ENCODE results near the gene TIMM13. TPM values are rescaled to one million over a fixed set of nuclear protein-coding genes. Genes with fewer than 3 reads are reported as not detected.

Gene TIMM13
- total and polyA plus RNA-seq, 4 donors = 27.8 to 41.9 (median 37.2) TPM

DNA sequence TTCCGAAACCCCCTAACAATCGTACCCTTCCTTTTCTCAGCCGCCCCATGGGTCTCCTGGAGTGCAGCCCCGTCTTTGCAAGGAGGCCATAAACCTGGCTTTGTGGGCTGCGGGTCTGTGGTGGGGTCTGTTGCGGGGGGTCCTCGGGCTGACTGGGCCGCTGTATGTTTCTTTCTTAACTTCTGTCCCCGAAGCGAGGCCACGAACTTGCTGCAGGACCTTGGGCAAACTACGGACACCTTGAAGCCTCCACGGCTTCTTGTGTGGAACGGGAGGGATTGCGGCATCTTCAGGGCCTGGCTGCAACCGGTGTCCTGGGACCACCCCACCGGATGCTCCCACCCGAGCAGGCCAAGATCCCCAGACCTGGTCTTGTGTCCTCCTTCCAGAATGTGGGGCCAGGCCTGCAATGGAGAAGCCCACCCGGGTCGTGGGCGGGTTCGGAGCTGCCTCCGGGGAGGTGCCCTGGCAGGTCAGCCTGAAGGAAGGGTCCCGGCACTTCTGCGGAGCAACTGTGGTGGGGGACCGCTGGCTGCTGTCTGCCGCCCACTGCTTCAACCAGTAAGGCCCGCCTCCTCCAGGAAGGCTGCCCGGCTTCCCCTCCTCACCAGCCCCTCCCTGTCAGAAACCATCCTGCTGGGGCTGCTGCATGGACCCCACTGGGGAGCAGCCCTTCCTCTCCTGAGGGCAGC is 12.0 kb downstream of the TIMM13 start:
- Histone ChIP-seq H3K4me3 (ENCODE audit: low read length in 2 of 2) (no peak overlapping the region), H3K27ac (ENCODE audit: low read depth in 1 of 2, low read length in 2 of 2) (no peak overlapping the region), H3K4me1 (ENCODE audit: control insufficient read depth in 1 of 2, insufficient read depth in 2 of 2, low read length in 2 of 2) (no peaks in the 10 kb centered on the region), H3K36me3 (ENCODE audit: control insufficient read depth in 1 of 2, insufficient read depth in 2 of 2, low read length in 1 of 2) (no peaks in the 10 kb centered on the region), H3K9me3 (ENCODE audit: control insufficient read depth, low read length) (no peaks in the 10 kb centered on the region), H3K27me3 (ENCODE audit: control insufficient read depth in 1 of 2, insufficient read depth in 2 of 2, low read length in 1 of 2) (no peaks in the 10 kb centered on the region)
- intact Hi-C loops (cut with DNase I) = no loop called here
- DNase-seq (no peak), ATAC-seq (ENCODE audit: low FRiP score) (peak; percentile 59)
- 71 to 79% methylated on average over 29 of the region's 29 CpGs for WGBS, 2 donors

DNA sequence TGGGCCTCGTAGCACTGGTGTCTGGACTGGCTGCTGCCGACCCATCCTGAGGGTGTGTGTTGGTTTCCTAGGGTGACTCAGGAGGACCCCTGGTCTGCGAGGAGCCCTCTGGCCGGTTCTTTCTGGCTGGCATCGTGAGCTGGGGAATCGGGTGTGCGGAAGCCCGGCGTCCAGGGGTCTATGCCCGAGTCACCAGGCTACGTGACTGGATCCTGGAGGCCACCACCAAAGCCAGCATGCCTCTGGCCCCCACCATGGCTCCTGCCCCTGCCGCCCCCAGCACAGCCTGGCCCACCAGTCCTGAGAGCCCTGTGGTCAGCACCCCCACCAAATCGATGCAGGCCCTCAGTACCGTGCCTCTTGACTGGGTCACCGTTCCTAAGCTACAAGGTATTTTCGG is 13.8 kb downstream of the TIMM13 start:
- Histone ChIP-seq H3K4me1 (ENCODE audit: control insufficient read depth in 1 of 2, insufficient read depth in 2 of 2, low read length in 2 of 2) (no peaks in the 10 kb centered on the region), H3K36me3 (ENCODE audit: control insufficient read depth in 1 of 2, insufficient read depth in 2 of 2, low read length in 1 of 2) (no peaks in the 10 kb centered on the region), H3K27ac (ENCODE audit: low read depth in 1 of 2, low read length in 2 of 2) (no peak overlapping the region), H3K4me3 (ENCODE audit: low read length in 2 of 2) (no peak overlapping the region), H3K27me3 (ENCODE audit: control insufficient read depth in 1 of 2, insufficient read depth in 2 of 2, low read length in 1 of 2) (no peaks in the 10 kb centered on the region), H3K9me3 (ENCODE audit: control insufficient read depth, low read length) (peaks cover 1% of the 10 kb centered on the region)
- no peak for ATAC-seq (ENCODE audit: low FRiP score)
- no peak for DNase-seq
- intact Hi-C loops (cut with DNase I) = no loop called here
- WGBS, 2 donors = 89 to 92% methylated on average over 16 of the region's 16 CpGs

DNA sequence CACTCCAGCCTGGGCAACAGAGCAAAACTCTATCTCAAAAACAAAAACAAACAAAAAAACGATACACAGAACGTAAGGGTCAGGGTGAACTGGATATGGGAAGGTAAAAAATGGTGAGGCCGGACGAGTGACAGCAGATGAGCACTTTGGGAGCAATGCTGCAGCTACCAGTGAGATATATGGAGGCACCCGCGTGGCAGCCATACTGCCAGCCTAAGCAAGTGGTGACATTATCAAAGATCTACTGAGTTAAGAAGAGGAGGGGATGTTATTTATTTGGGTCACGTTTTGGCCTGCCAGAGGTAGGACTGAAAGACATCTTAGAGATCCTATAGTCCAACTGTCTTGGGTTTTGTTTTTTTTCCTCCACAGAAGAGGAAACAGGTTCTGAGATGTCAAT is 14.2 kb downstream of the TIMM13 start:
- WGBS, 2 donors = 79 to 85% methylated on average over 7 of the region's 7 CpGs
- intact Hi-C loops (cut with DNase I) = no loop called here
- Histone ChIP-seq H3K27me3 (ENCODE audit: control insufficient read depth in 1 of 2, insufficient read depth in 2 of 2, low read length in 1 of 2) (no peaks in the 10 kb centered on the region), H3K4me1 (ENCODE audit: control insufficient read depth in 1 of 2, insufficient read depth in 2 of 2, low read length in 2 of 2) (no peaks in the 10 kb centered on the region), H3K4me3 (ENCODE audit: low read length in 2 of 2) (no peak overlapping the region), H3K9me3 (ENCODE audit: control insufficient read depth, low read length) (peaks cover 1% of the 10 kb centered on the region), H3K36me3 (ENCODE audit: control insufficient read depth in 1 of 2, insufficient read depth in 2 of 2, low read length in 1 of 2) (no peaks in the 10 kb centered on the region), H3K27ac (ENCODE audit: low read depth in 1 of 2, low read length in 2 of 2) (no peak overlapping the region)
- DNase-seq (no peak), ATAC-seq (ENCODE audit: low FRiP score) (no peak)

DNA sequence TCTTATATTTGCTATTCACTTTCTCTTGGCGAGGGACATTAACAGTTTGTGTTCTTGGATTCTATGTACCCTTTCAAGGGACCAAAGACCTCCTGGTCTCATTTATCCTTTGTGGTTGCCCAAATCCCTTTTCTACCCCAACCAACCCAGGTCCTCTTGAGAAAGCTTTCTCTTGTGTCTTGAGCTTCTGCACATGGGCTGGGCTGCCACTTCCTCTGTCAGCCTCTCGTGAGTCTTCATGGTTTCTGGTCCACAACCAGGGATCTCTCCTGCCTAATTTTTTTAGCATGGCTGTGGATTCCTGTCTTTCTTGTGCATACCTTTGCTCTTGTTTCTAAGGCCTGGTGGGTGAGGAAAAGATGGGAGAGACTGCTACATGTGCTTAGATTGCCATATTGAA is 14.9 kb downstream of the TIMM13 start:
- intact Hi-C loops (cut with DNase I) = no loop called here
- Histone ChIP-seq H3K36me3 (ENCODE audit: control insufficient read depth in 1 of 2, insufficient read depth in 2 of 2, low read length in 1 of 2) (no peaks in the 10 kb centered on the region), H3K4me3 (ENCODE audit: low read length in 2 of 2) (no peak overlapping the region), H3K27ac (ENCODE audit: low read depth in 1 of 2, low read length in 2 of 2) (no peak overlapping the region), H3K9me3 (ENCODE audit: control insufficient read depth, low read length) (peaks cover 1% of the 10 kb centered on the region), H3K4me1 (ENCODE audit: control insufficient read depth in 1 of 2, insufficient read depth in 2 of 2, low read length in 2 of 2) (no peaks in the 10 kb centered on the region), H3K27me3 (ENCODE audit: control insufficient read depth in 1 of 2, insufficient read depth in 2 of 2, low read length in 1 of 2) (no peaks in the 10 kb centered on the region)
- ATAC-seq (ENCODE audit: low FRiP score) (no peak), DNase-seq (no peak)
- 52 to 55% methylated on average over 2 of the region's 2 CpGs for WGBS, 2 donors

GRCh38 chr19:2411709-2412108 is 15.7 kb downstream of the TIMM13 start:
- intact Hi-C loops (cut with DNase I) = no loop called here
- peaks cover 1% of the 10 kb centered on the region for H3K9me3 ChIP-seq (ENCODE audit: control insufficient read depth, low read length)
- H3K4me1 ChIP-seq (ENCODE audit: control insufficient read depth in 1 of 2, insufficient read depth in 2 of 2, low read length in 2 of 2) = no peaks in the 10 kb centered on the region
- H3K36me3 ChIP-seq (ENCODE audit: control insufficient read depth in 1 of 2, insufficient read depth in 2 of 2, low read length in 1 of 2) = no peaks in the 10 kb centered on the region
- ATAC-seq (ENCODE audit: low FRiP score) (no peak), DNase-seq (no peak)
- no peak overlapping the region for H3K4me3 ChIP-seq (ENCODE audit: low read length in 2 of 2)
- H3K27me3 ChIP-seq (ENCODE audit: control insufficient read depth in 1 of 2, insufficient read depth in 2 of 2, low read length in 1 of 2) = no peaks in the 10 kb centered on the region
- no peak overlapping the region for H3K27ac ChIP-seq (ENCODE audit: low read depth in 1 of 2, low read length in 2 of 2)
- 87 to 91% methylated on average over 8 of the region's 8 CpGs for WGBS, 2 donors

DNA sequence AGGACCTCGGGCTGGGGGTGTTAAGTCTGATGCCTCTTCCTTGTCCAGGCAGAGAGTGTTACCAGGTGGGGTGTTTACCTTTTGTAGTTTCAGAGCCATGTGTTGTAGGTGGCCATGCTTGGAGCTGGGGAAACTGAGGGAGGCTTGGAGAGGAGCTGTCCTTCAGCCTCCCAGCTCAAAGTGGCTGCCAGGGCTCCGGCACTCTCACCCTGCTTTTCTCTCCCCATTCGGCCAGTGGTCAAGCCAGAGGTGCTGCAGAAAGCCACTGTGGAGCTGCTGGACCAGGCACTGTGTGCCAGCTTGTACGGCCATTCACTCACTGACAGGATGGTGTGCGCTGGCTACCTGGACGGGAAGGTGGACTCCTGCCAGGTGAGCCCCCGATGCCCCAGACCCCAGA is 17.4 kb downstream of the TIMM13 start:
- ATAC-seq (ENCODE audit: low FRiP score) = no peak
- DNase-seq = no peak
- no peaks in the 10 kb centered on the region for H3K36me3 ChIP-seq (ENCODE audit: control insufficient read depth in 1 of 2, insufficient read depth in 2 of 2, low read length in 1 of 2)
- H3K27me3 ChIP-seq (ENCODE audit: control insufficient read depth in 1 of 2, insufficient read depth in 2 of 2, low read length in 1 of 2) = no peaks in the 10 kb centered on the region
- WGBS, 2 donors = 94 to 95% methylated on average over 7 of the region's 7 CpGs
- no peaks in the 10 kb centered on the region for H3K4me1 ChIP-seq (ENCODE audit: control insufficient read depth in 1 of 2, insufficient read depth in 2 of 2, low read length in 2 of 2)
- no peak overlapping the region for H3K4me3 ChIP-seq (ENCODE audit: low read length in 2 of 2)
- peaks cover 1% of the 10 kb centered on the region for H3K9me3 ChIP-seq (ENCODE audit: control insufficient read depth, low read length)
- no peak overlapping the region for H3K27ac ChIP-seq (ENCODE audit: low read depth in 1 of 2, low read length in 2 of 2)
- intact Hi-C loops (cut with DNase I) = no loop called here

DNA sequence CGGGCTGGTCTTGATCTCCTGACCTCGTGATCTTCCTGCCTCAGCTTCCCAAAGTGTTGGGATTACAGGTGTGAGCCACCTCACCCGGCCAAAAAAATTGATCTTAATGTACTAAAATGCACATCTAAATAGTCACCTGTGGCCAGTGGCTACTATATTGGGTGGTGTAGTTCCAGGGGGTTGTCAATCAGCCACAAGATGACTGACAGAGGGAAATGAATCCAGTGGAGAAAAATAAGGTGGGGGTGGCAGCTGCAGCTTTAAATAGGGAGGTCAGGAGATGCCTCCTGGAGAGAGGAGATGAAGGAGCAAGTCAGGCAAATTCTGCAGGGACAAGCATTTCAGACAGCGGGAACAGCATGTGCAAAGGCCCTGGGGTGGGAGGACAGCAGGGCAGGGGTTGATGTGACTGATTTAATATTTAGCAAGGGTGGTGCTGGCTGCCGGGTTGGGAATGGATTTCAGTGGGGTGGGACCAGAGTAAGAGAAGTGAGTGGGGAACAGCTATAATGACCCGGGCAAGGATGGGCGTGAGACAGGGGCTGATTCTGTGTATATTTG is 18.0 kb downstream of the TIMM13 start:
- no peaks in the 10 kb centered on the region for H3K4me1 ChIP-seq (ENCODE audit: control insufficient read depth in 1 of 2, insufficient read depth in 2 of 2, low read length in 2 of 2)
- DNase-seq = no peak
- H3K27ac ChIP-seq (ENCODE audit: low read depth in 1 of 2, low read length in 2 of 2) = no peak overlapping the region
- H3K9me3 ChIP-seq (ENCODE audit: control insufficient read depth, low read length) = peaks cover 1% of the 10 kb centered on the region
- no peaks in the 10 kb centered on the region for H3K36me3 ChIP-seq (ENCODE audit: control insufficient read depth in 1 of 2, insufficient read depth in 2 of 2, low read length in 1 of 2)
- no peak for ATAC-seq (ENCODE audit: low FRiP score)
- WGBS, 2 donors = 83 to 92% methylated on average over 7 of the region's 7 CpGs
- H3K4me3 ChIP-seq (ENCODE audit: low read length in 2 of 2) = no peak overlapping the region
- H3K27me3 ChIP-seq (ENCODE audit: control insufficient read depth in 1 of 2, insufficient read depth in 2 of 2, low read length in 1 of 2) = no peaks in the 10 kb centered on the region
- intact Hi-C loops (cut with DNase I) = no loop called here

DNA sequence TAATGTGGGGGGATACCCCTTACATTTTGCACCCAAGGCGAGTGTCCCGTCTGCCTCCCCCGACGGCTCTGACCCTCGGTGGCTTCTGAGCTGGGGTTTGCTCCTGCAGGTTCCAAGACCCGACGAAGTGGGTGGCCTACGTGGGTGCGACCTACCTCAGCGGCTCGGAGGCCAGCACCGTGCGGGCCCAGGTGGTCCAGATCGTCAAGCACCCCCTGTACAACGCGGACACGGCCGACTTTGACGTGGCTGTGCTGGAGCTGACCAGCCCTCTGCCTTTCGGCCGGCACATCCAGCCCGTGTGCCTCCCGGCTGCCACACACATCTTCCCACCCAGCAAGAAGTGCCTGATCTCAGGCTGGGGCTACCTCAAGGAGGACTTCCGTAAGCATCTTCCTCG is 19.1 kb downstream of the TIMM13 start:
- Histone ChIP-seq H3K4me3 (ENCODE audit: low read length in 2 of 2) (no peak overlapping the region), H3K4me1 (ENCODE audit: control insufficient read depth in 1 of 2, insufficient read depth in 2 of 2, low read length in 2 of 2) (no peaks in the 10 kb centered on the region), H3K27me3 (ENCODE audit: control insufficient read depth in 1 of 2, insufficient read depth in 2 of 2, low read length in 1 of 2) (no peaks in the 10 kb centered on the region), H3K36me3 (ENCODE audit: control insufficient read depth in 1 of 2, insufficient read depth in 2 of 2, low read length in 1 of 2) (no peaks in the 10 kb centered on the region), H3K27ac (ENCODE audit: low read depth in 1 of 2, low read length in 2 of 2) (no peak overlapping the region), H3K9me3 (ENCODE audit: control insufficient read depth, low read length) (peaks cover 1% of the 10 kb centered on the region)
- intact Hi-C loops (cut with DNase I) = no loop called here
- ATAC-seq (ENCODE audit: low FRiP score) (no peak), DNase-seq (no peak)
- WGBS, 2 donors = 76 to 82% methylated on average over 25 of the region's 25 CpGs

DNA sequence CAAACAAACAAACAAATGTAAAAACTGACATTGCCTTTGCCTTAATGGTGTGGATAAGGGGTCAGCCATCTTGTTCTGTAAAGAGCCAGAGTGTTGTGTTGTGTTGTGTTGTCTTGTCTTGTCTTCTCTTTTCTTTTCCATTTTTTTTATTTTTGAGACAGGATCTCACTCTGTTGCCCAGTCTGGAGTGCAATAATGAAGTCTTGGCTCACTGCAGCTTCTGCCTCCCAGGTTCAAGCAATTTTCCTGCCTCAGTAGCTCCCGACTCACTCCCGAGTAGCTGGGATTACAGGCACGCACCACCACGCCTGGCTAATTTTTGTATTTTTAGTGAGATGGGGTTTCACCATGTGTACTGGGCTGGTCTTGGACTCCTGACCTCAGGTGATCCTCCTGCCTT is 27.8 kb downstream of the TIMM13 start:
- intact Hi-C loops (cut with DNase I) = no loop called here

More for the DNA sequence above, 27.8 kb downstream of the TIMM13 start:
- ATAC-seq (ENCODE audit: low FRiP score) (no peak), DNase-seq (no peak)
- H3K27ac ChIP-seq (ENCODE audit: low read depth in 1 of 2, low read length in 2 of 2) = no peak overlapping the region
- H3K27me3 ChIP-seq (ENCODE audit: control insufficient read depth in 1 of 2, insufficient read depth in 2 of 2, low read length in 1 of 2) = no peaks in the 10 kb centered on the region
- H3K9me3 ChIP-seq (ENCODE audit: control insufficient read depth, low read length) = no peaks in the 10 kb centered on the region
- no peaks in the 10 kb centered on the region for H3K36me3 ChIP-seq (ENCODE audit: control insufficient read depth in 1 of 2, insufficient read depth in 2 of 2, low read length in 1 of 2)
- no peaks in the 10 kb centered on the region for H3K4me1 ChIP-seq (ENCODE audit: control insufficient read depth in 1 of 2, insufficient read depth in 2 of 2, low read length in 2 of 2)
- H3K4me3 ChIP-seq (ENCODE audit: low read length in 2 of 2) = no peak overlapping the region
- 93 to 95% methylated on average over 4 of the region's 4 CpGs for WGBS, 2 donors
